Fibroblast of the aortic adventitia (primary cell): ENCODE data around the gene BTBD1. TPM values are rescaled to one million over a fixed set of nuclear protein-coding genes. Genes with fewer than 3 reads are reported as not detected.
A peak's percentile ranks its signal among the peaks of the same experiment; 100 is the strongest.

Experiments used
- DNase-seq: peaks from one replicate; pipeline ENCODE4 v3.0.0-alpha.2; 2010; ENCODE audit warnings: low read depth
- H3K4me3 ChIP-seq: 2 replicates; pipeline ENCODE4 v1.5.1; 2011; ENCODE audit warnings: low read depth, mild to moderate bottlenecking, control low read depth, low read length, moderate library complexity
- CTCF ChIP-seq: IDR thresholded peaks from 2 replicates; pipeline ENCODE4 v1.5.1; 2011; ENCODE audit warnings: mild to moderate bottlenecking, low read length, control low read depth, inconsistent platforms; ENCODE audit not compliant: insufficient read depth
- total RNA-seq: library from RNA; depleted of rRNA; stranded (reverse); fragments of >200 nt; gene quantifications from 2 replicates; pipeline ENCODE4 v1.2.3, GENCODE V29; 2012; ENCODE audit warnings: low replicate concordance

The BTBD1 gene
- total RNA-seq, 1 donor = 102 TPM

GRCh38 chr15:83066034-83066733, 868 bp downstream of the BTBD1 start:
- H3K4me3 ChIP-seq = peak overlapping the region; percentile 93
- TF ChIP-seq CTCF = no peak
- no peak for DNase-seq

- peak overlapping the region; percentile 93 for H3K4me3 ChIP-seq
- no peak for TF ChIP-seq CTCF
- DNase-seq = no peak
Observed at GRCh38 chr15:83065431-83065830, 1.6 kb downstream of the BTBD1 start.

GRCh38 chr15:83064859-83065258, 2.2 kb downstream of the BTBD1 start:
- DNase-seq = no peak
- TF ChIP-seq CTCF = no peak

GRCh38 chr15:83063551-83063950, 3.5 kb downstream of the BTBD1 start:
- DNase-seq = no peak
- no peak for TF ChIP-seq CTCF
- no peak overlapping the region for H3K4me3 ChIP-seq

More at GRCh38 chr15:83064859-83065258, 2.2 kb downstream of the BTBD1 start:
- peak overlapping the region; percentile 93 for H3K4me3 ChIP-seq

GRCh38 chr15:83062768-83063180, 4.3 kb downstream of the BTBD1 start:
- no peak for TF ChIP-seq CTCF
- no peak overlapping the region for H3K4me3 ChIP-seq
- DNase-seq = no peak

GRCh38 chr15:83061680-83062079, 5.4 kb downstream of the BTBD1 start:
- no peak for TF ChIP-seq CTCF
- no peak overlapping the region for H3K4me3 ChIP-seq
- DNase-seq = no peak
